Endodermal cell (in vitro differentiated cells): ENCODE data around the gene TMEM132A. TPM values are rescaled to one million over a fixed set of nuclear protein-coding genes. Genes with fewer than 3 reads are reported as not detected.

Experiments used
- DNase-seq: peaks from one replicate; pipeline ENCODE4 v3.0.0-alpha.2; 2017
- H3K27ac ChIP-seq: 2 replicates; pipeline ENCODE4 v1.5.1; 2013; ENCODE audit warnings: mild to moderate bottlenecking, low read depth, low read length, moderate library complexity
- H3K27me3 ChIP-seq: 2 replicates; pipeline ENCODE4 v1.6.1; 2013; ENCODE audit warnings: mild to moderate bottlenecking, low read length, moderate library complexity; ENCODE audit not compliant: insufficient read depth, control insufficient read depth, poor library complexity, severe bottlenecking
- H3K36me3 ChIP-seq: 2 replicates; pipeline ENCODE4 v1.7.0; 2013; ENCODE audit warnings: mild to moderate bottlenecking, low read length, moderate library complexity; ENCODE audit not compliant: control insufficient read depth, insufficient read depth
- H3K4me1 ChIP-seq: one replicate; pipeline ENCODE4 v1.7.0; 2013; ENCODE audit warnings: low read length; ENCODE audit not compliant: control insufficient read depth, insufficient read depth
- H3K4me3 ChIP-seq: 2 replicates; pipeline ENCODE4 v1.5.1; 2013; ENCODE audit warnings: mild to moderate bottlenecking, low read length, moderate library complexity
- H3K9ac ChIP-seq: 2 replicates; pipeline ENCODE4 v1.6.1; 2013; ENCODE audit warnings: mild to moderate bottlenecking, low read length, moderate library complexity; ENCODE audit not compliant: poor library complexity, severe bottlenecking; ENCODE audit errors: extremely low read depth
- H3K9me3 ChIP-seq: 2 replicates; pipeline ENCODE4 v1.6.1; 2013; ENCODE audit warnings: mild to moderate bottlenecking, low read length, moderate library complexity; ENCODE audit not compliant: control insufficient read depth
- H3K27ac Mint-ChIP-seq: 2 replicates; pipeline ENCODE4 v1.8.0; 2020; ENCODE audit warnings: mixed read lengths
- H3K27me3 Mint-ChIP-seq: 2 replicates; pipeline ENCODE4 v1.8.0; 2021; ENCODE audit warnings: mild to moderate bottlenecking, mixed read lengths; ENCODE audit not compliant: insufficient read depth
- H3K36me3 Mint-ChIP-seq: 2 replicates; pipeline ENCODE4 v1.8.0; 2020; ENCODE audit warnings: low read depth, mixed read lengths
- H3K4me1 Mint-ChIP-seq: 2 replicates; pipeline ENCODE4 v1.8.0; 2020; ENCODE audit warnings: mixed read lengths
- H3K4me3 Mint-ChIP-seq: 2 replicates; pipeline ENCODE4 v1.8.0; 2020; ENCODE audit warnings: mild to moderate bottlenecking, moderate library complexity, mixed read lengths
- H3K9me3 Mint-ChIP-seq: 2 replicates; pipeline ENCODE4 v1.8.0; 2020; ENCODE audit warnings: mild to moderate bottlenecking, mixed read lengths
- WGBS, 2 experiments: methylation state at CpG; one replicate each; pipeline versions ENCODE4 v1.1.5 to v1.1.7; 2013; ENCODE audit warnings: missing lambda C conversion rate in 2 of 2, mixed read lengths in 1 of 2; ENCODE audit not compliant: insufficient coverage in 1 of 2, insufficient read length in 1 of 2; 5-methylcytosine and 5-hydroxymethylcytosine counted together
- total RNA-seq, 2 donors: library from RNA; stranded (reverse); fragmentation: NEBNext Ultra II Directional in 1 of 2; extraction: Animal tissue kit (Norgen Biotek cat#: 25700) in 1 of 2; gene quantifications; 2 replicates in 1 of 2; 3 replicates in 1 of 2; pipeline ENCODE4 v1.2.1, GENCODE V29; 2021
- TF ChIP-seq, protein P1 (sequence below): fragments of 200-600 bp; sonication (generic); conservative IDR thresholded peaks from 2 replicates; pipeline ENCODE4 v1.5.0; 2021; ENCODE audit warnings: antibody characterized with exemption, mild to moderate bottlenecking

Gene TMEM132A
- total RNA-seq, 2 donors from 2014 or later = 135 to 140 TPM

GRCh38 chr11:60919956-60920355 is 4.3 kb upstream of the TMEM132A start:
- peaks cover 3% of the 10 kb centered on the region for H3K27me3 Mint-ChIP-seq
- H3K36me3 Mint-ChIP-seq = peaks cover 35% of the 10 kb centered on the region
- no peak overlapping the region for H3K27ac Mint-ChIP-seq
- Histone ChIP-seq H3K9ac (no peak overlapping the region), H3K4me3 (no peak overlapping the region), H3K36me3 (peaks cover 33% of the 10 kb centered on the region), H3K4me1 (peaks cover 20% of the 10 kb centered on the region), H3K27ac (no peak overlapping the region), H3K9me3 (no peaks in the 10 kb centered on the region), H3K27me3 (no peaks in the 10 kb centered on the region)
- WGBS, 2 experiments = 90 to 91% methylated on average over 1 to 2 of the region's 2 CpGs
- no peak for DNase-seq
- H3K4me1 Mint-ChIP-seq = peaks cover 41% of the 10 kb centered on the region
- no peaks in the 10 kb centered on the region for H3K9me3 Mint-ChIP-seq
- TF ChIP-seq, protein P1, sequence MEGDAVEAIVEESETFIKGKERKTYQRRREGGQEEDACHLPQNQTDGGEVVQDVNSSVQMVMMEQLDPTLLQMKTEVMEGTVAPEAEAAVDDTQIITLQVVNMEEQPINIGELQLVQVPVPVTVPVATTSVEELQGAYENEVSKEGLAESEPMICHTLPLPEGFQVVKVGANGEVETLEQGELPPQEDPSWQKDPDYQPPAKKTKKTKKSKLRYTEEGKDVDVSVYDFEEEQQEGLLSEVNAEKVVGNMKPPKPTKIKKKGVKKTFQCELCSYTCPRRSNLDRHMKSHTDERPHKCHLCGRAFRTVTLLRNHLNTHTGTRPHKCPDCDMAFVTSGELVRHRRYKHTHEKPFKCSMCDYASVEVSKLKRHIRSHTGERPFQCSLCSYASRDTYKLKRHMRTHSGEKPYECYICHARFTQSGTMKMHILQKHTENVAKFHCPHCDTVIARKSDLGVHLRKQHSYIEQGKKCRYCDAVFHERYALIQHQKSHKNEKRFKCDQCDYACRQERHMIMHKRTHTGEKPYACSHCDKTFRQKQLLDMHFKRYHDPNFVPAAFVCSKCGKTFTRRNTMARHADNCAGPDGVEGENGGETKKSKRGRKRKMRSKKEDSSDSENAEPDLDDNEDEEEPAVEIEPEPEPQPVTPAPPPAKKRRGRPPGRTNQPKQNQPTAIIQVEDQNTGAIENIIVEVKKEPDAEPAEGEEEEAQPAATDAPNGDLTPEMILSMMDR = no peak
- H3K4me3 Mint-ChIP-seq = no peak overlapping the region

DNA sequence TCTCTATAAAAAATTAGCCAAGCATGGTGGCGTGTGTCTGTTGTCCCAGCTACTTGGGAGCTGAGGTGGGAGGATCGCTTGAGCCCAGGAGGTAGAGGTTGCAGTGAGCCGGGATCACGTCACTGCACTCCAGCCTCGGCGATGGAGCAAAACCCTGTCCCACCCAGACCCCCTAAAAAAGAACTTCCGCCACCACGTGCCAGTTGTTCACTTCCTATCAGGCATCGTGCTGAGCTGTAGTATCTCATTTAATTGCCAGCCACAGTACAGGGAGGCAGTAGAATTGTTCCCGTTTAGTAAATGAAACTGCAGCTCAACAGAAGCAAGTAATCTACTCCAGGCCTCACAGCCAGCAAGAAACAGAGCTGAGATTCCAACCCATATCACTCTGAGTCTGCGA is 3.0 kb upstream of the TMEM132A start:
- no peak overlapping the region for H3K27ac Mint-ChIP-seq
- H3K36me3 ChIP-seq = peaks cover 33% of the 10 kb centered on the region
- H3K4me1 ChIP-seq = peaks cover 16% of the 10 kb centered on the region
- no peak overlapping the region for H3K4me3 ChIP-seq
- H3K4me1 Mint-ChIP-seq = peaks cover 43% of the 10 kb centered on the region
- no peaks in the 10 kb centered on the region for H3K9me3 ChIP-seq
- DNase-seq = no peak
- H3K27me3 Mint-ChIP-seq = peaks cover 10% of the 10 kb centered on the region
- no peak overlapping the region for H3K9ac ChIP-seq
- H3K27ac ChIP-seq = no peak overlapping the region
- H3K27me3 ChIP-seq = no peaks in the 10 kb centered on the region
- TF ChIP-seq, protein P1 = no peak
- H3K9me3 Mint-ChIP-seq = no peaks in the 10 kb centered on the region
- WGBS, 2 experiments = 93 to 100% methylated on average over 6 to 11 of the region's 11 CpGs
- H3K4me3 Mint-ChIP-seq = no peak overlapping the region
- peaks cover 37% of the 10 kb centered on the region for H3K36me3 Mint-ChIP-seq

GRCh38 chr11:60921777-60922335 is 2.4 kb upstream of the TMEM132A start:
- Histone ChIP-seq H3K27ac (no peak overlapping the region), H3K4me3 (no peak overlapping the region), H3K27me3 (no peaks in the 10 kb centered on the region), H3K36me3 (peaks cover 33% of the 10 kb centered on the region), H3K4me1 (peaks cover 10% of the 10 kb centered on the region), H3K9ac (no peak overlapping the region), H3K9me3 (no peaks in the 10 kb centered on the region)
- peaks cover 10% of the 10 kb centered on the region for H3K27me3 Mint-ChIP-seq
- H3K27ac Mint-ChIP-seq = no peak overlapping the region
- 88 to 95% methylated on average over 18 to 23 of the region's 23 CpGs for WGBS, 2 experiments
- DNase-seq = no peak
- no peak overlapping the region for H3K4me3 Mint-ChIP-seq
- TF ChIP-seq, protein P1 = no peak
- H3K36me3 Mint-ChIP-seq = peaks cover 41% of the 10 kb centered on the region
- peaks cover 37% of the 10 kb centered on the region for H3K4me1 Mint-ChIP-seq
- H3K9me3 Mint-ChIP-seq = no peaks in the 10 kb centered on the region
